H1 (cell line): Measurements from ENCODE around the gene MGME1. TPM values are rescaled to one million over a fixed set of nuclear protein-coding genes. Genes with fewer than 3 reads are reported as not detected.

Experiments used
- polyA plus RNA-seq, 7 experiments: library from polyadenylated mRNA; depleted of rRNA in 3 of 7; stranded (reverse) in 5 of 7; unstranded in 2 of 7; fragments of >200 nt in 5 of 7; fragments of 200-250 nt in 2 of 7; gene quantifications; 1 replicate in 5 of 7; 2 replicates in 1 of 7; 4 replicates in 1 of 7; pipeline versions ENCODE4 v1.2.1 to v1.2.3, GENCODE V29; 2011 to 2013; ENCODE audit warnings: missing spikeins in 2 of 7, mixed read lengths in 2 of 7
- total RNA-seq: library from RNA; stranded (reverse); fragmentation: NEBNext Ultra II Directional; extraction: Animal tissue kit (Norgen Biotek cat#: 25700); gene quantifications from 2 replicates; pipeline ENCODE4 v1.2.1, GENCODE V29; 2021
- TF ChIP-seq, protein P1 (sequence below): fragments of 300-600 bp; sonication (generic); IDR thresholded peaks from 2 replicates; pipeline ENCODE4 v1.7.1; 2012; ENCODE audit warnings: low read length, moderate library complexity, mild to moderate bottlenecking, inconsistent platforms; ENCODE audit not compliant: insufficient replicate concordance

Gene MGME1
- total and polyA plus RNA-seq, 2 of the 8 experiments (the other 6 are each of a cell fraction or from before 2014, with no cell fraction given), result 27.7 to 59.0 TPM

- TF ChIP-seq, protein P1, sequence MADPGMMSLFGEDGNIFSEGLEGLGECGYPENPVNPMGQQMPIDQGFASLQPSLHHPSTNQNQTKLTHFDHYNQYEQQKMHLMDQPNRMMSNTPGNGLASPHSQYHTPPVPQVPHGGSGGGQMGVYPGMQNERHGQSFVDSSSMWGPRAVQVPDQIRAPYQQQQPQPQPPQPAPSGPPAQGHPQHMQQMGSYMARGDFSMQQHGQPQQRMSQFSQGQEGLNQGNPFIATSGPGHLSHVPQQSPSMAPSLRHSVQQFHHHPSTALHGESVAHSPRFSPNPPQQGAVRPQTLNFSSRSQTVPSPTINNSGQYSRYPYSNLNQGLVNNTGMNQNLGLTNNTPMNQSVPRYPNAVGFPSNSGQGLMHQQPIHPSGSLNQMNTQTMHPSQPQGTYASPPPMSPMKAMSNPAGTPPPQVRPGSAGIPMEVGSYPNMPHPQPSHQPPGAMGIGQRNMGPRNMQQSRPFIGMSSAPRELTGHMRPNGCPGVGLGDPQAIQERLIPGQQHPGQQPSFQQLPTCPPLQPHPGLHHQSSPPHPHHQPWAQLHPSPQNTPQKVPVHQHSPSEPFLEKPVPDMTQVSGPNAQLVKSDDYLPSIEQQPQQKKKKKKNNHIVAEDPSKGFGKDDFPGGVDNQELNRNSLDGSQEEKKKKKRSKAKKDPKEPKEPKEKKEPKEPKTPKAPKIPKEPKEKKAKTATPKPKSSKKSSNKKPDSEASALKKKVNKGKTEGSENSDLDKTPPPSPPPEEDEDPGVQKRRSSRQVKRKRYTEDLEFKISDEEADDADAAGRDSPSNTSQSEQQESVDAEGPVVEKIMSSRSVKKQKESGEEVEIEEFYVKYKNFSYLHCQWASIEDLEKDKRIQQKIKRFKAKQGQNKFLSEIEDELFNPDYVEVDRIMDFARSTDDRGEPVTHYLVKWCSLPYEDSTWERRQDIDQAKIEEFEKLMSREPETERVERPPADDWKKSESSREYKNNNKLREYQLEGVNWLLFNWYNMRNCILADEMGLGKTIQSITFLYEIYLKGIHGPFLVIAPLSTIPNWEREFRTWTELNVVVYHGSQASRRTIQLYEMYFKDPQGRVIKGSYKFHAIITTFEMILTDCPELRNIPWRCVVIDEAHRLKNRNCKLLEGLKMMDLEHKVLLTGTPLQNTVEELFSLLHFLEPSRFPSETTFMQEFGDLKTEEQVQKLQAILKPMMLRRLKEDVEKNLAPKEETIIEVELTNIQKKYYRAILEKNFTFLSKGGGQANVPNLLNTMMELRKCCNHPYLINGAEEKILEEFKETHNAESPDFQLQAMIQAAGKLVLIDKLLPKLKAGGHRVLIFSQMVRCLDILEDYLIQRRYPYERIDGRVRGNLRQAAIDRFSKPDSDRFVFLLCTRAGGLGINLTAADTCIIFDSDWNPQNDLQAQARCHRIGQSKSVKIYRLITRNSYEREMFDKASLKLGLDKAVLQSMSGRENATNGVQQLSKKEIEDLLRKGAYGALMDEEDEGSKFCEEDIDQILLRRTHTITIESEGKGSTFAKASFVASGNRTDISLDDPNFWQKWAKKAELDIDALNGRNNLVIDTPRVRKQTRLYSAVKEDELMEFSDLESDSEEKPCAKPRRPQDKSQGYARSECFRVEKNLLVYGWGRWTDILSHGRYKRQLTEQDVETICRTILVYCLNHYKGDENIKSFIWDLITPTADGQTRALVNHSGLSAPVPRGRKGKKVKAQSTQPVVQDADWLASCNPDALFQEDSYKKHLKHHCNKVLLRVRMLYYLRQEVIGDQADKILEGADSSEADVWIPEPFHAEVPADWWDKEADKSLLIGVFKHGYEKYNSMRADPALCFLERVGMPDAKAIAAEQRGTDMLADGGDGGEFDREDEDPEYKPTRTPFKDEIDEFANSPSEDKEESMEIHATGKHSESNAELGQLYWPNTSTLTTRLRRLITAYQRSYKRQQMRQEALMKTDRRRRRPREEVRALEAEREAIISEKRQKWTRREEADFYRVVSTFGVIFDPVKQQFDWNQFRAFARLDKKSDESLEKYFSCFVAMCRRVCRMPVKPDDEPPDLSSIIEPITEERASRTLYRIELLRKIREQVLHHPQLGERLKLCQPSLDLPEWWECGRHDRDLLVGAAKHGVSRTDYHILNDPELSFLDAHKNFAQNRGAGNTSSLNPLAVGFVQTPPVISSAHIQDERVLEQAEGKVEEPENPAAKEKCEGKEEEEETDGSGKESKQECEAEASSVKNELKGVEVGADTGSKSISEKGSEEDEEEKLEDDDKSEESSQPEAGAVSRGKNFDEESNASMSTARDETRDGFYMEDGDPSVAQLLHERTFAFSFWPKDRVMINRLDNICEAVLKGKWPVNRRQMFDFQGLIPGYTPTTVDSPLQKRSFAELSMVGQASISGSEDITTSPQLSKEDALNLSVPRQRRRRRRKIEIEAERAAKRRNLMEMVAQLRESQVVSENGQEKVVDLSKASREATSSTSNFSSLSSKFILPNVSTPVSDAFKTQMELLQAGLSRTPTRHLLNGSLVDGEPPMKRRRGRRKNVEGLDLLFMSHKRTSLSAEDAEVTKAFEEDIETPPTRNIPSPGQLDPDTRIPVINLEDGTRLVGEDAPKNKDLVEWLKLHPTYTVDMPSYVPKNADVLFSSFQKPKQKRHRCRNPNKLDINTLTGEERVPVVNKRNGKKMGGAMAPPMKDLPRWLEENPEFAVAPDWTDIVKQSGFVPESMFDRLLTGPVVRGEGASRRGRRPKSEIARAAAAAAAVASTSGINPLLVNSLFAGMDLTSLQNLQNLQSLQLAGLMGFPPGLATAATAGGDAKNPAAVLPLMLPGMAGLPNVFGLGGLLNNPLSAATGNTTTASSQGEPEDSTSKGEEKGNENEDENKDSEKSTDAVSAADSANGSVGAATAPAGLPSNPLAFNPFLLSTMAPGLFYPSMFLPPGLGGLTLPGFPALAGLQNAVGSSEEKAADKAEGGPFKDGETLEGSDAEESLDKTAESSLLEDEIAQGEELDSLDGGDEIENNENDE, result no peak
Observed at GRCh38 chr20:17971300-17972013, 2.6 kb downstream of the MGME1 start (continued).
